IPS-15b (cell line): Measurements from ENCODE around the gene MAPKAPK2.
A peak's percentile ranks its signal among the peaks of the same experiment; 100 is the strongest.

Experiments used
- H3K27me3 ChIP-seq: one replicate; pipeline ENCODE4 v1.6.1; 2013; ENCODE audit warnings: low read length; ENCODE audit not compliant: control insufficient read depth, insufficient read depth
- H3K36me3 ChIP-seq: one replicate; pipeline ENCODE4 v1.6.1; 2013; ENCODE audit warnings: low read length; ENCODE audit not compliant: control insufficient read depth, insufficient read depth
- H3K4me1 ChIP-seq: one replicate; pipeline ENCODE4 v1.6.1; 2013; ENCODE audit warnings: mild to moderate bottlenecking, low read length; ENCODE audit not compliant: control insufficient read depth, insufficient read depth
- H3K4me3 ChIP-seq: one replicate; pipeline ENCODE4 v1.5.1; 2013; ENCODE audit warnings: low read depth, low read length
- H3K9ac ChIP-seq: one replicate; pipeline ENCODE4 v1.6.1; 2013; ENCODE audit warnings: low read depth, mild to moderate bottlenecking, low read length
- H3K9me3 ChIP-seq: one replicate; pipeline ENCODE4 v1.6.1; 2013; ENCODE audit warnings: mild to moderate bottlenecking, low read length; ENCODE audit not compliant: control insufficient read depth, insufficient read depth

Gene MAPKAPK2

GRCh38 chr1:206663362-206663761, 21.3 kb upstream of the MAPKAPK2 start:
- peak overlapping the region; percentile 48 for H3K4me3 ChIP-seq
- peaks cover 2% of the 10 kb centered on the region for H3K4me1 ChIP-seq
- H3K36me3 ChIP-seq: no peaks in the 10 kb centered on the region
- H3K9me3 ChIP-seq: no peaks in the 10 kb centered on the region
- H3K9ac ChIP-seq: peak overlapping the region; percentile 17
- peaks cover 47% of the 10 kb centered on the region for H3K27me3 ChIP-seq

- peak overlapping the region; percentile 48 for H3K4me3 ChIP-seq
- H3K9me3 ChIP-seq: no peaks in the 10 kb centered on the region
- H3K36me3 ChIP-seq: no peaks in the 10 kb centered on the region
- peaks cover 47% of the 10 kb centered on the region for H3K27me3 ChIP-seq
- H3K9ac ChIP-seq: peak overlapping the region; percentile 17
- H3K4me1 ChIP-seq: peaks cover 2% of the 10 kb centered on the region
Measured at GRCh38 chr1:206663832-206664652, 20.7 kb upstream of the MAPKAPK2 start.

- H3K36me3 ChIP-seq: no peaks in the 10 kb centered on the region
- no peak overlapping the region for H3K9ac ChIP-seq
- no peak overlapping the region for H3K4me3 ChIP-seq
- H3K9me3 ChIP-seq: no peaks in the 10 kb centered on the region
- H3K4me1 ChIP-seq: peaks cover 2% of the 10 kb centered on the region
- peaks cover 42% of the 10 kb centered on the region for H3K27me3 ChIP-seq
Measured at GRCh38 chr1:206664740-206665139, 20.0 kb upstream of the MAPKAPK2 start.

GRCh38 chr1:206666031-206666561, 18.6 kb upstream of the MAPKAPK2 start:
- H3K27me3 ChIP-seq: peaks cover 39% of the 10 kb centered on the region
- no peak overlapping the region for H3K4me3 ChIP-seq
- H3K9ac ChIP-seq: no peak overlapping the region
- peaks cover 2% of the 10 kb centered on the region for H3K4me1 ChIP-seq
- H3K36me3 ChIP-seq: no peaks in the 10 kb centered on the region
- H3K9me3 ChIP-seq: no peaks in the 10 kb centered on the region

GRCh38 chr1:206666954-206667665, 17.6 kb upstream of the MAPKAPK2 start:
- Histone ChIP-seq H3K4me3 (no peak overlapping the region), H3K4me1 (peaks cover 8% of the 10 kb centered on the region), H3K27me3 (peaks cover 37% of the 10 kb centered on the region), H3K36me3 (no peaks in the 10 kb centered on the region), H3K9me3 (no peaks in the 10 kb centered on the region), H3K9ac (no peak overlapping the region)

- Histone ChIP-seq H3K27me3 (peaks cover 24% of the 10 kb centered on the region), H3K9ac (no peak overlapping the region), H3K4me3 (no peak overlapping the region), H3K9me3 (no peaks in the 10 kb centered on the region), H3K36me3 (no peaks in the 10 kb centered on the region), H3K4me1 (peaks cover 20% of the 10 kb centered on the region)
Measured at GRCh38 chr1:206668351-206668750, 16.4 kb upstream of the MAPKAPK2 start.

- Histone ChIP-seq H3K4me3 (no peak overlapping the region), H3K9ac (no peak overlapping the region), H3K9me3 (no peaks in the 10 kb centered on the region), H3K36me3 (no peaks in the 10 kb centered on the region), H3K4me1 (peaks cover 22% of the 10 kb centered on the region), H3K27me3 (peaks cover 19% of the 10 kb centered on the region)
Measured at GRCh38 chr1:206668874-206669410, 15.8 kb upstream of the MAPKAPK2 start.

- Histone ChIP-seq H3K9ac (no peak overlapping the region), H3K27me3 (peaks cover 13% of the 10 kb centered on the region), H3K4me3 (no peak overlapping the region), H3K36me3 (no peaks in the 10 kb centered on the region), H3K9me3 (no peaks in the 10 kb centered on the region), H3K4me1 (peaks cover 22% of the 10 kb centered on the region)
Measured at GRCh38 chr1:206672011-206672688, 12.6 kb upstream of the MAPKAPK2 start.

- no peak overlapping the region for H3K9ac ChIP-seq
- H3K4me1 ChIP-seq: peaks cover 22% of the 10 kb centered on the region
- no peaks in the 10 kb centered on the region for H3K36me3 ChIP-seq
- H3K27me3 ChIP-seq: peaks cover 13% of the 10 kb centered on the region
- H3K4me3 ChIP-seq: no peak overlapping the region
- no peaks in the 10 kb centered on the region for H3K9me3 ChIP-seq
Measured at GRCh38 chr1:206672844-206673758, 11.6 kb upstream of the MAPKAPK2 start.

GRCh38 chr1:206674236-206674635, 10.5 kb upstream of the MAPKAPK2 start:
- no peak overlapping the region for H3K4me3 ChIP-seq
- no peaks in the 10 kb centered on the region for H3K36me3 ChIP-seq
- no peaks in the 10 kb centered on the region for H3K9me3 ChIP-seq
- no peak overlapping the region for H3K9ac ChIP-seq
- peaks cover 22% of the 10 kb centered on the region for H3K4me1 ChIP-seq
- H3K27me3 ChIP-seq: peaks cover 17% of the 10 kb centered on the region
